GM20000 (cell line): ENCODE results near the gene KIF21A.
"Not testable (repeated sequence)": the region's sequence is repeated elsewhere in the genome, so short reads cannot be mapped to it uniquely, and the experiment has no call there.

Source experiments
- DNase-seq: peaks from one replicate; pipeline ENCODE4 v3.0.0; 2012; ENCODE audit warnings: low spot score
- CTCF ChIP-seq: IDR thresholded peaks from 2 replicates; pipeline ENCODE4 v1.5.1; 2012; ENCODE audit warnings: mild to moderate bottlenecking, control low read depth; ENCODE audit errors: extremely low read depth, missing control alignments

Gene KIF21A

GRCh38 chr12:39443081-39443928 is at the start of gene KIF21A:
KIF21A (minus strand) TSS chr12:39443120; CDS start chr12:39442970, 150 bp downstream.
- no peak for TF ChIP-seq CTCF

GRCh38 chr12:39490500-39491282 is 47.8 kb upstream of the KIF21A start:
- DNase-seq = no peak
- no peak for TF ChIP-seq CTCF

More at GRCh38 chr12:39443081-39443928, at the start of gene KIF21A:
- peak; percentile 92 for DNase-seq

- TF ChIP-seq CTCF = no peak
- DNase-seq = no peak
Measured at GRCh38 chr12:39483597-39483996, 40.7 kb upstream of the KIF21A start.

GRCh38 chr12:39483042-39483441 is 40.1 kb upstream of the KIF21A start:
- TF ChIP-seq CTCF = no peak
- DNase-seq = no peak

- no peak for TF ChIP-seq CTCF
- DNase-seq = no peak
Measured at GRCh38 chr12:39476894-39477293, 34.0 kb upstream of the KIF21A start.

- no peak for DNase-seq
- TF ChIP-seq CTCF = no peak
Measured at GRCh38 chr12:39476121-39476520, 33.2 kb upstream of the KIF21A start.

GRCh38 chr12:39475136-39475535 is 32.2 kb upstream of the KIF21A start:
- not testable (repeated sequence) for DNase-seq
